CD14-positive monocyte (primary cell): ENCODE data around the gene PIAS1. TPM values are rescaled to one million over a fixed set of nuclear protein-coding genes. Genes with fewer than 3 reads are reported as not detected.

ENCODE experiments used
- DNase-seq, 3 donors: peaks; one replicate each; pipeline ENCODE4 v3.0.0-alpha.2; 2011 to 2022
- H2AFZ ChIP-seq: 2 replicates; pipeline ENCODE4 v1.6.0; 2012; ENCODE audit warnings: mild to moderate bottlenecking, low read depth, low read length, inconsistent platforms; ENCODE audit not compliant: insufficient read depth, poor library complexity, severe bottlenecking
- H3K27ac ChIP-seq, 2 donors: 1 replicate in 1 of 2; 2 replicates in 1 of 2; pipeline ENCODE4 v1.5.1; 2012 to 2013; ENCODE audit warnings: low read length in 2 of 2, control low read depth in 1 of 2, inconsistent platforms in 1 of 2, low read depth in 1 of 2, mild to moderate bottlenecking in 1 of 2
- H3K27me3 ChIP-seq, 2 donors: one replicate each; pipeline versions ENCODE4 v1.6.0 to v1.6.1; 2011 to 2013; ENCODE audit warnings: low read length in 2 of 2; ENCODE audit not compliant: control insufficient read depth in 2 of 2, insufficient read depth in 2 of 2
- H3K36me3 ChIP-seq, 2 donors: replicated peaks in 1 of 2; 1 replicate in 1 of 2; 2 replicates in 1 of 2; pipeline versions ENCODE4 v1.5.1 to v1.6.1; 2012 to 2013; ENCODE audit warnings: low read length in 2 of 2, control low read depth in 1 of 2, inconsistent platforms in 1 of 2, mild to moderate bottlenecking in 1 of 2; ENCODE audit not compliant: insufficient read depth in 2 of 2, control insufficient read depth in 1 of 2
- H3K4me1 ChIP-seq, 2 donors: 1 replicate in 1 of 2; 2 replicates in 1 of 2; pipeline versions ENCODE4 v1.5.1 to v1.6.1; 2012 to 2013; ENCODE audit warnings: low read length in 2 of 2, control low read depth in 1 of 2, inconsistent platforms in 1 of 2, mild to moderate bottlenecking in 1 of 2, moderate library complexity in 1 of 2; ENCODE audit not compliant: insufficient read depth in 2 of 2, control insufficient read depth in 1 of 2
- H3K4me2 ChIP-seq: replicated peaks from 2 replicates; pipeline ENCODE3; 2012; ENCODE audit warnings: low read length, moderate library complexity, mild to moderate bottlenecking; ENCODE audit not compliant: poor library complexity, severe bottlenecking; ENCODE audit errors: extremely low read depth
- H3K4me3 ChIP-seq, 3 experiments: fragments of 200-600 bp in 1 of 3; sonication (generic) in 1 of 3; replicated peaks in 1 of 3; 1 replicate in 2 of 3; 2 replicates in 1 of 3; pipeline ENCODE4 v1.5.1; 2011 to 2013; ENCODE audit warnings: low read length in 3 of 3, mild to moderate bottlenecking in 3 of 3, control low read depth in 2 of 3, low read depth in 2 of 3, inconsistent platforms in 1 of 3, moderate library complexity in 1 of 3
- H3K79me2 ChIP-seq: 2 replicates; pipeline ENCODE4 v1.6.0; 2012; ENCODE audit warnings: mild to moderate bottlenecking, control low read depth, inconsistent platforms, low read length, moderate library complexity; ENCODE audit not compliant: insufficient read depth
- H3K9ac ChIP-seq: 2 replicates; pipeline ENCODE4 v1.6.0; 2017; ENCODE audit warnings: low read length, mild to moderate bottlenecking; ENCODE audit not compliant: insufficient read depth, poor library complexity, severe bottlenecking
- H3K9me3 ChIP-seq, 2 donors: replicated peaks in 1 of 2; 1 replicate in 1 of 2; 2 replicates in 1 of 2; pipeline versions ENCODE4 v1.5.1 to v1.6.1; 2012 to 2013; ENCODE audit warnings: low read length in 2 of 2, control low read depth in 1 of 2; ENCODE audit not compliant: control insufficient read depth in 1 of 2, insufficient read depth in 1 of 2
- H4K20me1 ChIP-seq: 2 replicates; pipeline ENCODE4 v1.6.0; 2012; ENCODE audit warnings: mild to moderate bottlenecking, low read length, control low read depth, moderate library complexity; ENCODE audit not compliant: insufficient read depth
- H3K27ac Mint-ChIP-seq, 7 donors: one replicate each; pipeline ENCODE4 v1.8.0; 2020; ENCODE audit warnings: mild to moderate bottlenecking in 7 of 7, mixed read lengths in 7 of 7, moderate library complexity in 6 of 7, inconsistent platforms in 2 of 7
- H3K27me3 Mint-ChIP-seq, 3 donors: one replicate each; pipeline ENCODE4 v1.8.0; 2021 to 2022; ENCODE audit warnings: low read depth in 3 of 3, mild to moderate bottlenecking in 3 of 3, mixed read lengths in 3 of 3, moderate library complexity in 3 of 3, inconsistent platforms in 1 of 3
- H3K36me3 Mint-ChIP-seq, 2 donors: one replicate each; pipeline ENCODE4 v1.8.0; 2020; ENCODE audit warnings: mixed read lengths in 2 of 2, inconsistent platforms in 1 of 2, mild to moderate bottlenecking in 1 of 2
- H3K4me1 Mint-ChIP-seq: one replicate; pipeline ENCODE4 v1.8.0; 2020; ENCODE audit warnings: mild to moderate bottlenecking, mixed read lengths
- H3K4me3 Mint-ChIP-seq, 2 donors: one replicate each; pipeline ENCODE4 v1.8.0; 2020; ENCODE audit warnings: mild to moderate bottlenecking in 2 of 2, mixed read lengths in 2 of 2, moderate library complexity in 1 of 2
- H3K9me3 Mint-ChIP-seq, 7 donors: one replicate each; pipeline ENCODE4 v1.8.0; 2020 to 2022; ENCODE audit warnings: mixed read lengths in 7 of 7, mild to moderate bottlenecking in 6 of 7, moderate library complexity in 6 of 7, inconsistent platforms in 2 of 7
- CTCF ChIP-seq: fragments of 200-600 bp; IDR thresholded peaks from one replicate; pipeline ENCODE4 v1.8.0; 2022; ENCODE audit warnings: antibody characterized with exemption, mild to moderate bottlenecking
- WGBS: methylation state at CpG from one replicate; pipeline ENCODE4 v1.1.5; 2013; ENCODE audit warnings: missing lambda C conversion rate; ENCODE audit not compliant: insufficient coverage; 5-methylcytosine and 5-hydroxymethylcytosine counted together
- intact Hi-C, 2 donors: fragments of 100-400 bp; cut with micrococcal nuclease; formaldehyde crosslinking; loops; one replicate each; pipeline versions ENCODE4 v1.15.0 to v1.15.1; 2023
- polyA plus RNA-seq, 3 donors: library from polyadenylated mRNA; depleted of rRNA in 1 of 3; unstranded in 2 of 3; stranded (reverse) in 1 of 3; fragments of 300-500 nt in 2 of 3; fragments of >200 nt in 1 of 3; fragmentation: Illumina TruSeq in 2 of 3; gene quantifications; 1 replicate in 2 of 3; 2 replicates in 1 of 3; pipeline ENCODE4 v1.2.3, GENCODE V29; 2012 to 2021

PIAS1 gene
- polyA plus RNA-seq, 3 donors: 47.3 to 109 (median 89.8) TPM

- H3K4me1 Mint-ChIP-seq: peaks cover 51% of the 10 kb centered on the region
- H3K27ac Mint-ChIP-seq: no peak overlapping the region
Observed at GRCh38 chr15:68062946-68063465, 8.9 kb downstream of the PIAS1 start.

DNA sequence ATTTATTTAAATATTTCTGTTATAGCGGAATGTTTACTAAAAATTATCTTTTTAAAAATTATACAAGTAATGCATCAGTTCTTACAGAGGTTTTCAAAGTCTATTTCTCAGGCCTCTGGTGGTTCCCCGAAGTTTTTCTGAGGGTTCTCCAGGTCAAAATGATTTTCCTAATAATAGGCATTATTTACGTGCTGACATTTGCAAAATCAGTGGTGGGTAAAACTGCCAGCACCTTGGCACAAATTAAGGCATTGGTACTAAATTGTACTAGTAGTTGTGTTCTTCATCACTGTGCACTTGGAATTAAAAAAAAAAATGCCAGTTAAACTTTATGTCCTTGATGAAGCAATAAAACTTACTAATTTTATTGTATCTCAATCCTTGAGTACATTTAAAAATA lies 9.5 kb downstream of the PIAS1 start:
- Histone ChIP-seq H3K79me2 (peaks cover 100% of the 10 kb centered on the region), H3K27ac (no peak overlapping the region), H3K4me2 (no peak overlapping the region), H2AFZ (no peak overlapping the region), H3K4me1 (peaks cover 13 to 30% of the 10 kb centered on the region in 2 donors), H3K4me3 (no peak overlapping the region), H3K9ac (no peak overlapping the region), H3K9me3 (no peaks in the 10 kb centered on the region), H3K36me3 (peaks cover 7 to 22% of the 10 kb centered on the region in 2 donors), H3K27me3 (no peaks in the 10 kb centered on the region), H4K20me1 (peaks cover 100% of the 10 kb centered on the region)
- H3K4me1 Mint-ChIP-seq: peaks cover 49% of the 10 kb centered on the region
- no peak overlapping the region for H3K27ac Mint-ChIP-seq
- TF ChIP-seq CTCF: no peak
- WGBS: no CpG with 5 or more reads among the region's 3 CpGs
- H3K36me3 Mint-ChIP-seq: peaks cover 15 to 33% of the 10 kb centered on the region in 2 donors
- intact Hi-C loops: no loop called here
- no peak overlapping the region for H3K4me3 Mint-ChIP-seq
- no peak for DNase-seq
- H3K27me3 Mint-ChIP-seq: no peaks in the 10 kb centered on the region
- peaks cover 0 to 1% (median 0%) of the 10 kb centered on the region in 7 donors for H3K9me3 Mint-ChIP-seq

More at GRCh38 chr15:68062946-68063465, 8.9 kb downstream of the PIAS1 start:
- no peak for TF ChIP-seq CTCF
- Histone ChIP-seq H3K4me1 (peaks cover 15 to 31% of the 10 kb centered on the region in 2 donors), H3K79me2 (peaks cover 100% of the 10 kb centered on the region), H3K4me3 (no peak overlapping the region), H3K4me2 (no peak overlapping the region), H3K27me3 (no peaks in the 10 kb centered on the region), H3K9ac (no peak overlapping the region), H3K9me3 (no peaks in the 10 kb centered on the region), H4K20me1 (peaks cover 100% of the 10 kb centered on the region), H3K36me3 (peaks cover 7 to 17% of the 10 kb centered on the region in 2 donors), H3K27ac (no peak overlapping the region), H2AFZ (no peak overlapping the region)
- intact Hi-C loops: no loop called here
- H3K36me3 Mint-ChIP-seq: peaks cover 12 to 31% of the 10 kb centered on the region in 2 donors
- H3K4me3 Mint-ChIP-seq: no peak overlapping the region
- H3K9me3 Mint-ChIP-seq: peaks cover 0 to under 1% (median 0%) of the 10 kb centered on the region in 7 donors
- H3K27me3 Mint-ChIP-seq: no peaks in the 10 kb centered on the region
- no peak for DNase-seq
